Cardiac fibroblast (primary cell): ENCODE data around the gene HEYL.

Experiments used
- DNase-seq, 2 donors: peaks; one replicate each; pipeline versions ENCODE4 v3.0.0 to v3.0.0-alpha.2; 2010; ENCODE audit warnings: low read depth in 2 of 2
- H3K4me3 ChIP-seq, 2 donors: replicated peaks in 1 of 2; 1 replicate in 1 of 2; 2 replicates in 1 of 2; pipeline ENCODE4 v1.5.1; 2011; ENCODE audit warnings: low read depth in 2 of 2, low read length in 2 of 2, mild to moderate bottlenecking in 2 of 2, moderate library complexity in 1 of 2
- CTCF ChIP-seq: IDR thresholded peaks from one replicate; pipeline ENCODE4 v1.5.1; 2011; ENCODE audit warnings: low read depth, mild to moderate bottlenecking, low read length, inconsistent platforms

Gene HEYL

GRCh38 chr1:39668894-39669293 lies 29.5 kb upstream of the HEYL start:
- no peak for DNase-seq
- no peak overlapping the region for H3K4me3 ChIP-seq
- no peak for TF ChIP-seq CTCF

- H3K4me3 ChIP-seq, result no peak overlapping the region
- TF ChIP-seq CTCF, result no peak
- no peak for DNase-seq
Observed at GRCh38 chr1:39668111-39668510, 28.7 kb upstream of the HEYL start.

- no peak overlapping the region for H3K4me3 ChIP-seq
Observed at GRCh38 chr1:39666772-39667171, 27.3 kb upstream of the HEYL start.

GRCh38 chr1:39663559-39663958 lies 24.1 kb upstream of the HEYL start:
- H3K4me3 ChIP-seq, result no peak overlapping the region
- no peak for TF ChIP-seq CTCF
- DNase-seq, result no peak

More at GRCh38 chr1:39666772-39667171, 27.3 kb upstream of the HEYL start:
- DNase-seq, result no peak
- TF ChIP-seq CTCF, result no peak

- TF ChIP-seq CTCF, result no peak
- H3K4me3 ChIP-seq, result no peak overlapping the region
- no peak for DNase-seq
Observed at GRCh38 chr1:39662861-39663260, 23.4 kb upstream of the HEYL start.

GRCh38 chr1:39659538-39659937 lies 20.1 kb upstream of the HEYL start:
- no peak for TF ChIP-seq CTCF
- no peak overlapping the region for H3K4me3 ChIP-seq
- no peak for DNase-seq

- no peak for TF ChIP-seq CTCF
- DNase-seq, result no peak
- no peak overlapping the region for H3K4me3 ChIP-seq
Observed at GRCh38 chr1:39659110-39659509, 19.7 kb upstream of the HEYL start.
